Stimulated activated CD4-positive, alpha-beta T cell treated with anti-CD3 and anti-CD28 coated beads, TNF-alpha, amount 100 ng/mL, for 4 hours (primary cell): ENCODE results near the gene C15orf62.

Source experiments
- DNase-seq, 3 experiments: peaks; one replicate each; pipeline ENCODE4 v3.0.0-alpha.2; 2020; ENCODE audit warnings: low read depth in 3 of 3

C15orf62 gene

GRCh38 chr15:40755812-40756208 is 14.0 kb upstream of the C15orf62 start:
- no peak for DNase-seq

DNA sequence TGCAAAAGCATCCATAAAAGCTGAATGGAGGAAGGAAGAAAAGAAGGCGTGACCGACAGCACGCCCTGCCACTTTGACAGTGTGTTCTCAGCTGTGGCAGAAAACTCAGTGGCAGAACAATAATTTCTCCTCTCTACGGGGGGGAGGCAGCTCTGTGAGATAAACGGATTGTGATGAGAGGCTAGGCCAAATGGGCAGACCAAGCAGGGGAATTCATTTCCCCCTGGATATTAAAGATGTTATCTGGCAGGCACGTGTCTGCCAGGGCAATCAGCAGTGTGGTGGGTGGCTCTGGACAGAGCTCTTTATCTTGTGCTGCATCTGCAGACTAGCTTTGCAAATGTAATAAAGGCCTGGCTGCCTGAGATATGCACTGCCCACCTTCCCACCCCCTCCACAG is 12.8 kb upstream of the C15orf62 start:
- DNase-seq: no peak

- DNase-seq: no peak
Measured at GRCh38 chr15:40759961-40760360, 9.8 kb upstream of the C15orf62 start.

GRCh38 chr15:40762919-40763800 is 6.6 kb upstream of the C15orf62 start:
- peak in 1 of 3 experiments; percentile 23 for DNase-seq

DNA sequence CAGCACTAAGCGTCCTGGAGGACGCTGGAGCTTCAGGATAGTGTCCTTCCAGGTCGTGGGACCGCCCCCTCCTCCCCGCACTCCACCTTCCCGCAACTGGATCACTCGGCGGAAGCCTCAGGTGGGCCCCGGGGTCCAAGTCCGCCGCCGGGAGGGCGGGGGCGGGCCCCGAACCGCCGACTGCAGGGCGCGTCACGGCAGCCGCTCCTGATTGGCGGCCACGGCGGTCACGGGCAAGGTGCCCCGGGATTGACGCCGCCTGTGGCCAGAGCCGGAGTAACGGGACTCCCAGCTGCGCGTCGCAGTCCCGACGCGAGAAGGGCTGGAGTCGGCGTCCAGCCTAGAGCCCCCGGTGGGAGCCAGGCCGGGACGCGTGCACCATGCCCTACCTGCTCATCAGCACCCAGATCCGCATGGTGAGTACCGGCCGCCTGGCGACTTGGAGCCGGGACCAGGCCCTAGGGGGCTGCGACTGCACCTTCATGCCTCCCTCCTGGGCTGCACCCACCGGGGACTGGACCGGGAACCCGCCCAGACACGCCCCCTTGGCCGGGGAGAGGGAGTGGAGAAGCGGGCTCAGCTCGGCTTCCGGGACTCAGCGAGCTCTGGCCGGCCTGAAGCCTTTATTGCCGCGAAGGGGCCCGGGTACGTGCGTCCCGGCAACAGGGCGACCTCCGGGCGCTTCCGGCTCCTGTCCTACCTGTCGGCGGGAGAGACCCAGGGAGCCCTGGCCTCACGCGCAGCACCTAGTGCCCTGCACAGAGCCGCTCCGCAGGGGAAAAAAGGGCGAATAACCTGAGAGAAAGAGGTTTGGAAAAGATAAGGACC is 5.8 kb upstream of the C15orf62 start, which contains the start of gene GCHFR:
TSS of gene GCHFR (plus strand) at position 268 of the 828 bp plus-strand sequence. CDS start at position 381, 113 bp downstream.
- peak; percentile 35 to 52 (median 40) for DNase-seq

- DNase-seq: no peak
Measured at GRCh38 chr15:40764629-40765103, 5.1 kb upstream of the C15orf62 start.

- DNase-seq: no peak
Measured at GRCh38 chr15:40766194-40766815, 3.5 kb upstream of the C15orf62 start.

GRCh38 chr15:40766906-40767837 is 2.6 kb upstream of the C15orf62 start:
- DNase-seq: no peak

GRCh38 chr15:40767838-40768500 is 1.8 kb upstream of the C15orf62 start:
- no peak for DNase-seq

DNA sequence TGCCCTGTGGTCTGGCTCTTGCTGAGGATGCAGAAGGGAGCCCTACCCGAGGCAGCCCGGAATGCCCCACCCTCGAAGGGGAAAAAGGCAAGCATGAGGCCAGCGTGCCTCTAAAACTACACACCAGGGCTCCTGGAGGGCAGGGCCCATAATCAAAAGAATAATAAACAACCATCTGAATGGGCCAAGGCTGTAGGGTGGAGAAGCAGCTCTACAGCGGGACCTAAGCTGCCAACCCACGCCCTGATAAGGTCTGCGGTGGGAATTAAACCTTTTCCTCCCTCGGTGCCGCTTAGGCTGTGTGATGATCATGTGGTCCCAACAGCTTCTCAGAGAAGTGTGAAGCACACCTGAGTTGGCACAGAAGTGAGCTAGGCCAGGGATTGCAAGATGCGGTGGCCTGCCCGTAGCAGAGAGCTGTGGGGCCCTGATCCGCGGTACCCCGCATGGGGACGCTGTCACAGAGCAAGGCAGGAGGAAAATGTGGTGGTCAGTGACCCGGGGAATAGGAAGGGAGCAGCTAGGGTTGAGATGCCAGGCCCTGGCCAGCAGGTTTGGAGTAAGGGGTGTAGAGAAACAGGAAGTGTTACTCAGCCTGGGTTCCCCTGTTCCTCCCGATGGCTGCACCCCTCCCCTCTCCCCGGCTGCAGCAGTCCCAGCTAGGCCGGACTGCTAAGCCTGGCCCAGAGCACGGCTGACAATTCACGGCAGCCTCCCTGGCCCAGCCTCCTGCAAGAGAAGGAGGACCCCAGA is 1.1 kb upstream of the C15orf62 start:
- no peak for DNase-seq

- no peak for DNase-seq
Measured at GRCh38 chr15:40770147-40770721, 454 bp downstream of the C15orf62 start.

DNA sequence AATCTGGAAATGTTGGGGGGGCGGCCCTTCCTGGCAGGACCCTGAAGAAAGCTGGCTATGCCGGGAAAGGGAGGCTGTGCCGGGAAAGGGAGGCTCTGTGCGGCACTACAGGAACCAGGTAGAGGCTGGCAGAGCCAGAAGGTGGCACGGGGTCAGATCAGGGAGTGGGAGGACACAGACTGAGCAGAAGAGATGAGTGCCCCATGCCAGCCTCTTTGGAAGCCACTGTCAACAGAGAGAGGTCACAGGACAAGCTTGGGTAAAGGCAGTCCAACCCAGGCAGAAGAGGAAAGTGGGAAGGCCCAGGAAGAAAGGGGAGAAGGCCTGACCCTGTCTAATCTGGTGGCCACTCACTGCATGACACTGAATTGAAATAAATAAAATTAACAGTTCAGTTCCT is 1.5 kb downstream of the C15orf62 start:
- no peak for DNase-seq

- no peak for DNase-seq
Measured at GRCh38 chr15:40772014-40772413, 2.2 kb downstream of the C15orf62 start.

DNA sequence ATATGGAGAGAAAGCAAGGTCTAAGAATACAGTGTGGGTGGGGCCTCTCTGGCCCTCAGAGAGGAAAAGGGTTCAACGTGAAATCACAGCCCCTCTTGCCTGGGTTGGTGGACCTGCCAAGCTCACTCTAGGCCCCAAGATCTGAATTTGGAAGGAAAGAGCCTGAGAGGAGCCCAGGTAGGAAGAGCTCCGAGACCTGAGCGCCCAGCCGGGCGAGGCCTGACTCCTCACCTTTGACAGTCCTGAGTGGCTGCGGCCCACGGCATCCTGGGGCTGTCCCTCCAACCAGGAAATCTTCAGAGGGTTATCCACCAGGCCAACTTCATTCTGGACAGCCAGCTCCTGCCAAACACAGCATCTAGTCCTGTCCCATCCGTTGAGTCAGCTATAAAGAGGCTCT is 3.7 kb downstream of the C15orf62 start:
- DNase-seq: no peak

DNA sequence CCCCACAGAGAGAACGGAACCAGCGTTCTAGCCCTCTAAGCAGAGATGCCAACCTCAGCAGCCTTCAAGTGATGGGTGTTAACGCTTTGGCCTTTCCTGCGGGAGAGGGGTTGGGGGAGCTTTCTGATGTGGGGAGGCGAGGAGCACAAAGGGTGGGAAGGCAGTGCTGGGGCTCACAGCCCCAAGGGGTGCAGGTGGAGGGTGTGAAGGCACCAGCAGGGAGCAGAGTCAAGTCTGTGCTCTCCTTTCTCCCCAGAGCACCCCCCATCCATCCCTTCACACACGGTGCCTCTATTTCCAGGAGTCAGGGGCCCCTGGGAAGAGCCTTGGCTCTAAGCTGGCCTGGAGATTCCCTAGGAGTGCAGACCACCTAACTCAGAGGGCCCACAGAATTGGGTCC is 4.1 kb downstream of the C15orf62 start:
- DNase-seq: no peak

DNA sequence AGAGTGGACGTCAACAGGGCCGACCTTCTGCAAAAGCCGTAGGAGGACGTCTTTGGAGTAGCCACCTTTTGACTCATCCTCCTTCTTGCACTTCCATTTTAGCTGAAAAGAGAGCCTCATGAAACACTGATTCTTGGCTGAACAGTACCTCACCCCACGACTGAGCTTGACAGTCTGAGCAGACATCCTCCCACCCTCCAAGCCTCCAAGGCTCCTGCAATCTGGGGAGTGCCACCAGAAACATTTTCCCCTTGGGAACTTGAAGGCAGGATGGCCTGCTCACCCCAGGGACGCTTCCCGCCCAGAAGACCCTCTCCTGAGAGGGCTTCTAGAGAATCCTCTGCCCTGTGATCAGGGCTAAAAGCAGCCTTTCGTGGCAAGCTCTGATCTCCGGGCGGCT is 5.2 kb downstream of the C15orf62 start:
- DNase-seq: no peak

GRCh38 chr15:40775740-40776536 is 6.2 kb downstream of the C15orf62 start:
- DNase-seq: no peak

DNA sequence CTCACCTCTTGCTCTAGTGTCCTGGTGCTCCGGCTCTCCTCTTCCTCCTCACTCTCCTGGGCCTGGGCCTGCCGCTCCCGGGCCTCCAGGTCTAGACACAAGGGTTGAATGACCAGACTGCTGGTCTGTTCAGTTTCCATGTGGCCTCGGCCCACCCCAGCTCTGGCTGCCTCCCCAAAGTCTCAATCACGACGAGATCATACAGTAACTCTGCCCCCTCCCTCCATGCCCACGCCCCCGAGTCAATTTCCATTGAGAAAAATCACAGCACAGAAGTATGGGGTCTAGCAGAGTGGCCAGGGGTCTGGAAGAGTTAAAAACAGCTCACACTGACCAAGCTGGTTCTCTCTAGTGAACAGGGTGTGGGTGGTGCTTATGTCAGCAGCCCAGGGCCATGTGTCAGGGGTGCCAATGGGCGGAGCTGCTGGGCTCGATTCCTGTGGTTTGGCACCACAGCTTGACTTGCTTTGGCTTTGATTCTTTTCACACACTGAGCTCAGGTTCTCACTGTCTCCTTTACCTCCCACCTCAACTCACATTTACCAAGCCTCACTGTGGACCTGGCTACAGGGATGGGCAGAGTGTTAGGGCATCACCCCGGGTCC is 6.9 kb downstream of the C15orf62 start:
- no peak for DNase-seq
